Mammary epithelial cell (primary cell): ENCODE results near the gene CCR5AS.

Experiments used
- CTCF ChIP-seq, 2 donors: IDR thresholded peaks in 1 of 2; conservative IDR thresholded peaks in 1 of 2; 2 replicates each; pipeline ENCODE4 v1.5.1; 2011 to 2012; ENCODE audit warnings: inconsistent platforms in 2 of 2, low read length in 2 of 2, mild to moderate bottlenecking in 2 of 2, control low read depth in 1 of 2, low read depth in 1 of 2; ENCODE audit not compliant: insufficient read depth in 1 of 2; ENCODE audit errors: extremely low read depth in 1 of 2
- EZH2 ChIP-seq: IDR thresholded peaks from 2 replicates; pipeline ENCODE4 v1.6.1; 2012; ENCODE audit warnings: low read length, inconsistent platforms, borderline replicate concordance

GRCh38 chr3:46456118-46456517, 49.3 kb upstream of the CCR5AS start:
- no peak for TF ChIP-seq CTCF (conservative IDR thresholded peaks at IDR 0.05 in 1 of 2, IDR thresholded peaks at IDR 0.05 in 1 of 2; ENCODE audit: extremely low read depth in 1 of 2, insufficient read depth in 1 of 2, low read depth in 1 of 2, low read length in 2 of 2)
- no peak for TF ChIP-seq EZH2
